Mesendoderm (in vitro differentiated cells): ENCODE results near the gene NLE1.
"Not testable (repeated sequence)": the region's sequence is repeated elsewhere in the genome, so short reads cannot be mapped to it uniquely, and the experiment has no call there.

Experiments
- DNase-seq: peaks from one replicate; pipeline ENCODE4 v3.0.0; 2013
- H2AK5ac ChIP-seq: 2 replicates; pipeline ENCODE4 v1.6.1; 2013; ENCODE audit warnings: low read length, inconsistent platforms
- H2BK120ac ChIP-seq: 2 replicates; pipeline ENCODE4 v1.6.1; 2013; ENCODE audit warnings: low read depth, mild to moderate bottlenecking, low read length, moderate library complexity, mixed read lengths
- H2BK15ac ChIP-seq: replicated peaks from 2 replicates; pipeline ENCODE4 v1.6.1; 2013; ENCODE audit warnings: low read depth, mild to moderate bottlenecking, moderate library complexity
- H2BK5ac ChIP-seq: 2 replicates; pipeline ENCODE4 v1.6.1; 2013; ENCODE audit warnings: low read length, inconsistent platforms
- H3K18ac ChIP-seq: 2 replicates; pipeline ENCODE4 v1.6.1; 2013; ENCODE audit warnings: mild to moderate bottlenecking, low read length, mixed read lengths
- H3K23ac ChIP-seq: one replicate; pipeline ENCODE4 v1.6.1; 2013; ENCODE audit warnings: low read length
- H3K27ac ChIP-seq: 2 replicates; pipeline ENCODE4 v1.5.1; 2013; ENCODE audit warnings: low read depth, mild to moderate bottlenecking, inconsistent platforms, low read length, moderate library complexity
- H3K27me3 ChIP-seq: 2 replicates; pipeline ENCODE4 v1.6.1; 2013; ENCODE audit warnings: low read length, control low read depth, mild to moderate bottlenecking, inconsistent platforms; ENCODE audit not compliant: insufficient read depth, poor library complexity
- H3K36me3 ChIP-seq: 2 replicates; pipeline ENCODE4 v1.6.1; 2013; ENCODE audit warnings: low read length, inconsistent platforms; ENCODE audit not compliant: control insufficient read depth, insufficient read depth
- H3K4ac ChIP-seq: one replicate; pipeline ENCODE4 v1.6.1; 2013; ENCODE audit warnings: low read depth, mild to moderate bottlenecking, low read length, moderate library complexity
- H3K4me1 ChIP-seq: 2 replicates; pipeline ENCODE4 v1.6.1; 2013; ENCODE audit warnings: low read depth, low read length, inconsistent platforms; ENCODE audit not compliant: control insufficient read depth
- H3K4me2 ChIP-seq: 2 replicates; pipeline ENCODE4 v1.6.1; 2013; ENCODE audit warnings: low read length
- H3K4me3 ChIP-seq: 2 replicates; pipeline ENCODE4 v1.5.1; 2013; ENCODE audit warnings: mild to moderate bottlenecking, low read length
- H3K56ac ChIP-seq: one replicate; pipeline ENCODE4 v1.6.1; 2013; ENCODE audit warnings: low read length
- H3K79me1 ChIP-seq: 2 replicates; pipeline ENCODE4 v1.6.1; 2013; ENCODE audit warnings: low read length, inconsistent platforms
- H3K79me2 ChIP-seq: 2 replicates; pipeline ENCODE4 v1.6.1; 2013; ENCODE audit warnings: mild to moderate bottlenecking, low read length; ENCODE audit not compliant: control insufficient read depth, insufficient read depth
- H3K9ac ChIP-seq: 2 replicates; pipeline ENCODE4 v1.6.1; 2013; ENCODE audit warnings: low read length, inconsistent platforms
- H4K5ac ChIP-seq: one replicate; pipeline ENCODE4 v1.6.1; 2013; ENCODE audit warnings: low read length
- H4K8ac ChIP-seq: one replicate; pipeline ENCODE4 v1.6.1; 2013; ENCODE audit warnings: low read depth, mild to moderate bottlenecking, control low read depth, low read length, moderate library complexity
- WGBS: extraction: QIAGEN DNeasy Blood & Tissue Kit; methylation state at CpG from one replicate; pipeline ENCODE4 v1.1.7; 2013; ENCODE audit warnings: low lambda C conversion rate, missing lambda C conversion rate; ENCODE audit not compliant: insufficient coverage; ENCODE audit errors: extremely low coverage; 5-methylcytosine and 5-hydroxymethylcytosine counted together

The NLE1 gene

DNA sequence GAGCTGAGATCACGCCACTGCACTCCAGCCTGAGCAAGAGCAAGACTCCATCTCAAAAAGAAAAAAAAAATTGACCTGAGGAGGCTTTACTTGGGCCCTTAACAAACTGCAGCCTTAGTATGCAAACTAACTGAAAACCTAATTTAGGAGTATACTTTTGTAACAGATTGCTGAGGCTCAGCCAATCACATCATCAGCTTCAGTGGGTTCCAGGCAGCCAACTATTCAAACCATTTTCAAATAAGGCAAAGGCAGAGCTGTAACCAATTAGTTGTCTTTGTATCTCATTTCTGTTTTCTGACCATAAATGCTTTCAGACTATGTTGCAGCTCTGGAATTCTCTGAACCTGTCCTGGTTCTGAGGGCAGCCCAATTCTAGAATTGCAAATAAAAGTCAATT, 46.4 kb downstream of the NLE1 start:
- H2BK5ac ChIP-seq, result no peak overlapping the region
- no peak overlapping the region for H4K8ac ChIP-seq
- H2BK120ac ChIP-seq, result no peak overlapping the region
- no peak overlapping the region for H3K4me2 ChIP-seq
- no peaks in the 10 kb centered on the region for H3K27me3 ChIP-seq
- no peaks in the 10 kb centered on the region for H3K79me2 ChIP-seq
- no peak overlapping the region for H3K4me3 ChIP-seq
- H4K5ac ChIP-seq, result no peak overlapping the region
- H3K27ac ChIP-seq, result no peak overlapping the region
- no peak overlapping the region for H2AK5ac ChIP-seq
- H3K4me1 ChIP-seq, result no peaks in the 10 kb centered on the region
- H3K36me3 ChIP-seq, result peaks cover 2% of the 10 kb centered on the region
- no peak overlapping the region for H3K4ac ChIP-seq
- no peak overlapping the region for H3K9ac ChIP-seq
- H2BK15ac ChIP-seq, result no peak overlapping the region
- H3K79me1 ChIP-seq, result no peaks in the 10 kb centered on the region
- no peak overlapping the region for H3K56ac ChIP-seq
- WGBS, result no CpG with 5 or more reads among the region's 1 CpG
- H3K18ac ChIP-seq, result no peak overlapping the region
- DNase-seq, result no peak
- H3K23ac ChIP-seq, result no peak overlapping the region

DNA sequence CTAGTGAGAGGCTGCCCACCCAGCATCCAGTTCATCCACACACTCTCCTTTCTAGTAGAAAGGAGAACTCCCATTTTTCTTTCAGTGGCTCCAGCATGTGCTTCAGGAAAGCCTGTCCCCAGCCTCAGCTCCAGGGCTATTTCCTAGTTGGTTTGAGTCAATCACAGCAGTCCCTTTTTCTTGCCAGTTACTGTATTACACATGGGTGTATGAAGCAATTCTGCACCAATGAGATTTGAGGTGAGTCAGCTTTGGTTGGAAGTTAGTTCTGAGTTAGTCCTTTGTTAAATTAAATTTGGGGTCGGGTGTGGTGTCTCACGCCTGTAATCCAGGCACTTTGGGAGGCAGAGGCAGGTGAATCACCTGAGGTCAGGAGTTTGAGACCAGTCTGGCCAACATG, 47.2 kb downstream of the NLE1 start:
- Histone ChIP-seq H3K23ac (no peak overlapping the region), H3K79me2 (no peaks in the 10 kb centered on the region), H3K4me3 (no peak overlapping the region), H4K5ac (no peak overlapping the region), H3K4me2 (no peak overlapping the region), H2BK120ac (no peak overlapping the region), H3K27ac (no peak overlapping the region), H3K4ac (no peak overlapping the region), H3K36me3 (no peaks in the 10 kb centered on the region), H3K4me1 (peaks cover under 1% of the 10 kb centered on the region), H2BK5ac (no peak overlapping the region), H3K56ac (peak overlapping the region; percentile 34), H2AK5ac (no peak overlapping the region), H3K27me3 (no peaks in the 10 kb centered on the region), H4K8ac (no peak overlapping the region), H3K79me1 (no peaks in the 10 kb centered on the region), H3K9ac (no peak overlapping the region), H3K18ac (no peak overlapping the region), H2BK15ac (no peak overlapping the region)
- DNase-seq, result peak; percentile 48
- no CpG with 5 or more reads among the region's 2 CpGs for WGBS

GRCh38 chr17:35090707-35091106, 51.4 kb downstream of the NLE1 start:
- H3K9ac ChIP-seq, H3K36me3 ChIP-seq, H2BK5ac ChIP-seq, H3K27ac ChIP-seq, H3K18ac ChIP-seq, H4K5ac ChIP-seq, H3K4me2 ChIP-seq, H3K79me2 ChIP-seq, H2AK5ac ChIP-seq, DNase-seq, H2BK120ac ChIP-seq, H4K8ac ChIP-seq, H3K56ac ChIP-seq, H2BK15ac ChIP-seq, H3K4me3 ChIP-seq, H3K27me3 ChIP-seq, H3K23ac ChIP-seq, H3K4me1 ChIP-seq, H3K79me1 ChIP-seq: not testable (repeated sequence)
- no CpG with 5 or more reads among the region's 11 CpGs for WGBS
- peak overlapping the region; percentile 56 for H3K4ac ChIP-seq

DNA sequence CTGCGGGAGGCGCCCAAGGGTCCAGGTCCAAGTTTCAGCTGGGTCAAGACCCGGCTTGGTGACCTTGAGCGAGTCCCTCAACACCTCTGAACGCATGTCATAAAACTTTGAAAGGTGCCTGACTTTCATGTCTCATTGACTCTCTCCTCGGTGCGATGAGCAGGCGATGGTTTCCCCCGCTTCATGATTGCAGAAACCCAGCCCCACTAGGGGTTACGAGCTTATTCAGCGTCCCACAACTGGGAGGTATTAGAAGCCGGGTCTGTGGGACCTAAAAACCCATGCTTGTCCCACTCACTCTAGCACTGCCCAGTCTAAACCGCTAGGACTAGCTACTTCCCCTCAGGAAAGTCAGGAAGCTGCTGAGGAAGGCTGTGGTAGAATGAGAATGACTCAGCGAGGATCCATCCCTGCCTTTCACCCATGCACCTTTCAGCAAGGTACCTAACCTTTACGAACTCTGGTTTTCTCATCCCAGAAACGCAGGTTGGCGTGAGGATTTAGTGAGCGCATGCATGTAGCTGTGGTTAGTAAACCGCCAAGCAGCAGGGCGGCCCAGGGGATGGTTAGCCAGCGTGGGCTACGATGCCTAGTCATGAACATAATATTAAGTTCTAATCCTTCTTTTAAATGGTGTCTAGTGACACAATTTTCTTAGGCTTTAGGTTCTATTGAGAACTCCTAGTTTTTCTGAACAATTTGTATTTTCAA, 52.4 kb downstream of the NLE1 start:
- DNase-seq, result peak; percentile 89
- peak overlapping the region; percentile 68 for H3K9ac ChIP-seq
- peak overlapping the region; percentile 25 for H2BK15ac ChIP-seq
- H3K36me3 ChIP-seq, result no peaks in the 10 kb centered on the region
- peak overlapping the region; percentile 66 for H3K56ac ChIP-seq
- peak overlapping the region; percentile 17 for H4K5ac ChIP-seq
- H3K27me3 ChIP-seq, result no peaks in the 10 kb centered on the region
- no peak overlapping the region for H3K4me3 ChIP-seq
- peak overlapping the region; percentile 69 for H2BK120ac ChIP-seq
- H3K4ac ChIP-seq, result peak overlapping the region; percentile 59
- peaks cover 10% of the 10 kb centered on the region for H3K4me1 ChIP-seq
- peak overlapping the region; percentile 33 for H2BK5ac ChIP-seq
- H3K79me1 ChIP-seq, result no peaks in the 10 kb centered on the region
- H4K8ac ChIP-seq, result no peak overlapping the region
- no CpG with 5 or more reads among the region's 22 CpGs for WGBS
- H3K79me2 ChIP-seq, result no peaks in the 10 kb centered on the region
- no peak overlapping the region for H2AK5ac ChIP-seq
- H3K18ac ChIP-seq, result peak overlapping the region; percentile 96
- peak overlapping the region; percentile 46 for H3K4me2 ChIP-seq
- peak overlapping the region; percentile 54 for H3K27ac ChIP-seq
- H3K23ac ChIP-seq, result no peak overlapping the region

GRCh38 chr17:35088881-35089585, 53.1 kb downstream of the NLE1 start:
- Histone ChIP-seq H4K5ac (no peak overlapping the region), H3K18ac (peak overlapping the region; percentile 96), H3K4me2 (peak overlapping the region; percentile 73), H2BK15ac (peak overlapping the region; percentile 25), H2AK5ac (no peak overlapping the region), H3K79me1 (no peaks in the 10 kb centered on the region), H3K79me2 (no peaks in the 10 kb centered on the region), H3K4me1 (peaks cover 10% of the 10 kb centered on the region), H3K23ac (peak overlapping the region; percentile 67), H2BK120ac (no peak overlapping the region), H2BK5ac (peak overlapping the region; percentile 48), H3K4ac (peak overlapping the region; percentile 88), H3K9ac (peak overlapping the region; percentile 68), H3K56ac (peak overlapping the region; percentile 81), H4K8ac (no peak overlapping the region), H3K27me3 (no peaks in the 10 kb centered on the region), H3K27ac (peak overlapping the region; percentile 92), H3K4me3 (peak overlapping the region; percentile 75), H3K36me3 (no peaks in the 10 kb centered on the region)
- no CpG with 5 or more reads among the region's 80 CpGs for WGBS
- DNase-seq, result peak; percentile 88
